Measurements from ENCODE around the gene ZCCHC14. TPM values are rescaled to one million over a fixed set of nuclear protein-coding genes. Genes with fewer than 3 reads are reported as not detected.

The ZCCHC14 gene
- total RNA-seq, 2 experiments from 2014 or later = 16.4 to 18.3 TPM

GRCh38 chr16:87502308-87502969 lies 9.6 kb upstream of the ZCCHC14 start:
- POLR2A ChIA-PET = no interaction called here
- no peaks in the 10 kb centered on the region for H3K27me3 ChIP-seq (ENCODE audit: control insufficient read depth in 1 of 2, insufficient read depth in 2 of 2, low read length in 2 of 2)

DNA sequence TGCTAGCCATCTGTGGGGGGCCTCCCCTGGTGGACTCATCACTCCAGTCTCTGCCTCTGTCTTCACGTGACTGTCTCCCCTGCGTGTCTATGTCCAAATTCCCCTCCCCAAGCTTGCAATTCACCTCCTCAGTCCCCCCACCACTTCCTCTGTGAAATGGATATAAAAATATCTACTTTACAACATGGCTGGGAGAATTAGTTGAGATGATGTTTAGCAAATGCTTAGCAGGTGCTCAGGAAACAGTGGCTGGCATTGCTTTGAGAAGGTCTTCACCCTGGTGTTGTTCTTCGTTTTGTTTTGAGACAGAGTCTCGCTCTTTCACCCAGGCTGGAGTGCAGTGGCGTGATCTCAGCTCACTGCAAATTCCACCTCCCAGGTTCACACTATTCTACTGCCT lies 8.3 kb upstream of the ZCCHC14 start:
- intact Hi-C loops (cut with DNase I, micrococcal nuclease) = no loop called here
- Mint-ChIP-seq H3K36me3 (ENCODE audit: low read depth) (no peaks in the 10 kb centered on the region), H3K27ac (no peak overlapping the region), H3K4me1 (ENCODE audit: low read depth) (peaks cover 7% of the 10 kb centered on the region), H3K4me3 (no peak overlapping the region), H3K9me3 (no peaks in the 10 kb centered on the region), H3K27me3 (peaks cover 3% of the 10 kb centered on the region)
- no peak for DNase-seq
- POLR2A ChIA-PET = no interaction called here
- Histone ChIP-seq H3K4me3 (ENCODE audit: low read length) (no peak overlapping the region), H3K27ac (ENCODE audit: low read depth in 1 of 2, low read length in 2 of 2) (no peak overlapping the region), H3K36me3 (ENCODE audit: insufficient read depth, low read length) (no peaks in the 10 kb centered on the region), H3K9me3 (ENCODE audit: control insufficient read depth in 1 of 2, insufficient read depth in 1 of 2, low read length in 2 of 2) (no peaks in the 10 kb centered on the region), H3K27me3 (ENCODE audit: control insufficient read depth in 1 of 2, insufficient read depth in 2 of 2, low read length in 2 of 2) (no peaks in the 10 kb centered on the region), H3K4me1 (ENCODE audit: insufficient read depth, low read length) (peaks cover 10% of the 10 kb centered on the region)
- ATAC-seq (ENCODE audit: poor library complexity) = no peak
- TF ChIP-seq, protein P1, sequence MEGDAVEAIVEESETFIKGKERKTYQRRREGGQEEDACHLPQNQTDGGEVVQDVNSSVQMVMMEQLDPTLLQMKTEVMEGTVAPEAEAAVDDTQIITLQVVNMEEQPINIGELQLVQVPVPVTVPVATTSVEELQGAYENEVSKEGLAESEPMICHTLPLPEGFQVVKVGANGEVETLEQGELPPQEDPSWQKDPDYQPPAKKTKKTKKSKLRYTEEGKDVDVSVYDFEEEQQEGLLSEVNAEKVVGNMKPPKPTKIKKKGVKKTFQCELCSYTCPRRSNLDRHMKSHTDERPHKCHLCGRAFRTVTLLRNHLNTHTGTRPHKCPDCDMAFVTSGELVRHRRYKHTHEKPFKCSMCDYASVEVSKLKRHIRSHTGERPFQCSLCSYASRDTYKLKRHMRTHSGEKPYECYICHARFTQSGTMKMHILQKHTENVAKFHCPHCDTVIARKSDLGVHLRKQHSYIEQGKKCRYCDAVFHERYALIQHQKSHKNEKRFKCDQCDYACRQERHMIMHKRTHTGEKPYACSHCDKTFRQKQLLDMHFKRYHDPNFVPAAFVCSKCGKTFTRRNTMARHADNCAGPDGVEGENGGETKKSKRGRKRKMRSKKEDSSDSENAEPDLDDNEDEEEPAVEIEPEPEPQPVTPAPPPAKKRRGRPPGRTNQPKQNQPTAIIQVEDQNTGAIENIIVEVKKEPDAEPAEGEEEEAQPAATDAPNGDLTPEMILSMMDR (IDR thresholded peaks at IDR 0.05) = no peak
- CTCF ChIA-PET = no interaction called here

More at GRCh38 chr16:87502308-87502969, 9.6 kb upstream of the ZCCHC14 start:
- no peaks in the 10 kb centered on the region for H3K36me3 ChIP-seq (ENCODE audit: insufficient read depth, low read length)
- H3K4me1 Mint-ChIP-seq (ENCODE audit: low read depth) = peaks cover 4% of the 10 kb centered on the region
- H3K4me3 Mint-ChIP-seq = no peak overlapping the region
- peaks cover 15% of the 10 kb centered on the region for H3K27me3 Mint-ChIP-seq
- no peaks in the 10 kb centered on the region for H3K4me1 ChIP-seq (ENCODE audit: insufficient read depth, low read length)
- DNase-seq = no peak
- no peak for ATAC-seq (ENCODE audit: poor library complexity)
- CTCF ChIA-PET = no interaction called here
- no peaks in the 10 kb centered on the region for H3K9me3 ChIP-seq (ENCODE audit: control insufficient read depth in 1 of 2, insufficient read depth in 1 of 2, low read length in 2 of 2)
- intact Hi-C loops (cut with DNase I, micrococcal nuclease) = no loop called here
- no peak overlapping the region for H3K27ac Mint-ChIP-seq
- no peak overlapping the region for H3K27ac ChIP-seq (ENCODE audit: low read depth in 1 of 2, low read length in 2 of 2)
- H3K36me3 Mint-ChIP-seq (ENCODE audit: low read depth) = no peaks in the 10 kb centered on the region
- no peak overlapping the region for H3K4me3 ChIP-seq (ENCODE audit: low read length)
- H3K9me3 Mint-ChIP-seq = no peaks in the 10 kb centered on the region
- TF ChIP-seq, protein P1 (IDR thresholded peaks at IDR 0.05) = no peak

DNA sequence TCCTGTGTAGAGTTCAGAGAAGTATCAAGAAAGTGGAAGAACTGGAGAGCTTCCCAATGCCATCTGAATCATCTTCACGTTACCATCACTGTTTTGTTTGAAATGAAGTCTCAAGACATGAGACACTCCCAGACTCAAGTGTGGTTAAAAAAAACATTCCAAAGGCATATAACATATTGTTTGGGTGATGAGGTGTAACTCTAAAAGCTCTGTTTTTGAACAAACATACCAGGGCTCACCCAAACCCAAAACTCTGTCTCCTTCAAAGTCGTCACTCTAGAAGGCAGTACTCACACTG lies 6.3 kb upstream of the ZCCHC14 start:
- ChIA-PET POLR2A (interaction anchor here (1.3 kb wide), 1 partner anchor 9 kb away, joined by 3 read pairs; no protein-coding TSS in a partner anchor), CTCF (no interaction called here)
- ATAC-seq (ENCODE audit: poor library complexity) (no peak), DNase-seq (no peak)
- TF ChIP-seq, protein P1 (IDR thresholded peaks at IDR 0.05) = no peak
- H3K27ac Mint-ChIP-seq = no peak overlapping the region
- no peaks in the 10 kb centered on the region for H3K36me3 ChIP-seq (ENCODE audit: insufficient read depth, low read length)
- peaks cover 14% of the 10 kb centered on the region for H3K4me1 ChIP-seq (ENCODE audit: insufficient read depth, low read length)
- no peaks in the 10 kb centered on the region for H3K9me3 ChIP-seq (ENCODE audit: control insufficient read depth in 1 of 2, insufficient read depth in 1 of 2, low read length in 2 of 2)
- intact Hi-C loops (cut with DNase I, micrococcal nuclease) = no loop called here
- H3K27me3 Mint-ChIP-seq = no peaks in the 10 kb centered on the region
- H3K36me3 Mint-ChIP-seq (ENCODE audit: low read depth) = no peaks in the 10 kb centered on the region
- no peak overlapping the region for H3K27ac ChIP-seq (ENCODE audit: low read depth in 1 of 2, low read length in 2 of 2)
- H3K27me3 ChIP-seq (ENCODE audit: control insufficient read depth in 1 of 2, insufficient read depth in 2 of 2, low read length in 2 of 2) = peaks cover 0 to 3% of the 10 kb centered on the region in 2 experiments
- H3K9me3 Mint-ChIP-seq = no peaks in the 10 kb centered on the region
- no peak overlapping the region for H3K4me3 Mint-ChIP-seq
- peaks cover 7% of the 10 kb centered on the region for H3K4me1 Mint-ChIP-seq (ENCODE audit: low read depth)
- H3K4me3 ChIP-seq (ENCODE audit: low read length) = no peak overlapping the region

Data from CD4-positive, alpha-beta T cell (primary cell).